ENCODE results near the gene AXL.
A peak's percentile ranks its signal among the peaks of the same experiment; 100 is the strongest.
"Not testable (repeated sequence)": the region's sequence is repeated elsewhere in the genome, so short reads cannot be mapped to it uniquely, and the experiment has no call there.

Gene AXL

GRCh38 chr19:41218615-41219507 lies at the start of gene AXL:
Gene AXL (plus strand): TSS chr19:41219223. CDS start chr19:41219393, 170 bp downstream.
- no peak for DNase-seq (ENCODE audit: low spot score)

GRCh38 chr19:41172297-41173164 lies 46.5 kb upstream of the AXL start:
- in situ Hi-C loops (cut with MboI; ENCODE audit: low pct_unique_long_range_greater_than_20kb, low sequenced_read_pairs, unreplicated experiment), result no loop called here
- DNase-seq (ENCODE audit: low spot score), result no peak

More at GRCh38 chr19:41218615-41219507, at the start of gene AXL:
- no peak for TF ChIP-seq CTCF (IDR thresholded peaks at IDR 0.05; ENCODE audit: extremely low read depth, insufficient read depth, missing control alignments)
- in situ Hi-C loops (cut with MboI; ENCODE audit: low pct_unique_long_range_greater_than_20kb, low sequenced_read_pairs, unreplicated experiment), result no loop called here

GRCh38 chr19:41174297-41174928 lies 44.6 kb upstream of the AXL start:
- no peak for TF ChIP-seq CTCF (IDR thresholded peaks at IDR 0.05; ENCODE audit: extremely low read depth, insufficient read depth, missing control alignments)
- in situ Hi-C loops (cut with MboI; ENCODE audit: low pct_unique_long_range_greater_than_20kb, low sequenced_read_pairs, unreplicated experiment), result no loop called here
- no peak for DNase-seq (ENCODE audit: low spot score)

More at GRCh38 chr19:41172297-41173164, 46.5 kb upstream of the AXL start:
- TF ChIP-seq CTCF (IDR thresholded peaks at IDR 0.05; ENCODE audit: extremely low read depth, insufficient read depth, missing control alignments), result peak; percentile 4

GRCh38 chr19:41175801-41176777 lies 42.9 kb upstream of the AXL start:
- no peak for DNase-seq (ENCODE audit: low spot score)
- TF ChIP-seq CTCF (IDR thresholded peaks at IDR 0.05; ENCODE audit: extremely low read depth, insufficient read depth, missing control alignments), result no peak

GRCh38 chr19:41180173-41180572 lies 38.9 kb upstream of the AXL start:
- DNase-seq (ENCODE audit: low spot score), result not testable (repeated sequence)

More at GRCh38 chr19:41175801-41176777, 42.9 kb upstream of the AXL start:
- in situ Hi-C loops (cut with MboI; ENCODE audit: low pct_unique_long_range_greater_than_20kb, low sequenced_read_pairs, unreplicated experiment), result no loop called here

More at GRCh38 chr19:41180173-41180572, 38.9 kb upstream of the AXL start:
- in situ Hi-C loops (cut with MboI; ENCODE audit: low pct_unique_long_range_greater_than_20kb, low sequenced_read_pairs, unreplicated experiment), result not testable (repeated sequence)
